NCI-H146 (cell line): ENCODE results near the gene PDE4D.

Experiments used
- DNase-seq: peaks from one replicate; lab custom pipeline; 2025; lab: John Stamatoyannopoulos, UW

Gene PDE4D

GRCh38 chr5:59039296-59040023, 854.1 kb downstream of the PDE4D start:
- peak; percentile 74 for DNase-seq

DNA sequence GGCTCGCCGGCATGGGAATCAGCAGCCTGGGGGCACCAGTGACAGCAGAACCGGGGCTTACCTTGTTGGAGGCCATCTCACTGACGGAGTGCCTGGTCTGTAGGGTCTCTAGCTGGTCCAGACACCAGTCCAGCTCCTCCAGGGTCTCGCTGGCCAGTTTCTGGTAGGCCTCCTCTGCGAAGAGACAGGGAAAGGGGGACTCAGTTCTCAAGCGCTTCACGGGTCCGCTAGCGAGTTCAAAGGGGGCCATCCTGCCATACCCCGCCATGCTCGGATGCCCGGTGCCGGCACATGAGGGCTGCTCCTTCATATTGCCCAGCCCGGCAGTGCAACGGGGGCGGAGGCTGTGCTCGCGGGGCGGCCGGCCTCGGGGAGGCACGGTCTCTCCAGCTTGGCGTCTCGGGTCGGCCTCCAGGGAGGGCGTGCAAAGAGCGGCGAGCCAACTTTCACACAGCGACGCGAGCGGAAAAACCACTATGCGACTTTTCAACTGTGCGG, 854.7 kb downstream of the PDE4D start:
- DNase-seq: peak; percentile 39

GRCh38 chr5:59037941-59038797, 855.4 kb downstream of the PDE4D start:
- no peak for DNase-seq

DNA sequence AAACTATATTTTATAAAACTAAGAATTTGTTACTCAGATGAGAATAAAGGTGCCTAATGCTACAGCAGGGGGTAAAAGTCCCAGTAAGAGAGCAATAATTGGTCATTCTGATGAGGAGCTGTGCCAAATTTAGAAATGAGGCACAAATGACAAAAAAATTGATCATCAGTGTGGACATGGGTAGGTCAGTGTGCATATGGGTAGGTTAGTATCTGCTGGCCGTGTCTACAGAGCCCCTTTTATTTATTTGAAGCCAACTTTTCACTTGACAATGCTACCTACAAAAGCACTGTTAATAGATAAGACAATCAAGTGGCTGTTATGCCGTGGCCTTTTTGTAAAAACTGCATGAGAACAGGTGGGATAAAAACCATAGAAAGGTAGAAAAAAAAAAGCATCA, 856.1 kb downstream of the PDE4D start:
- DNase-seq: no peak

DNA sequence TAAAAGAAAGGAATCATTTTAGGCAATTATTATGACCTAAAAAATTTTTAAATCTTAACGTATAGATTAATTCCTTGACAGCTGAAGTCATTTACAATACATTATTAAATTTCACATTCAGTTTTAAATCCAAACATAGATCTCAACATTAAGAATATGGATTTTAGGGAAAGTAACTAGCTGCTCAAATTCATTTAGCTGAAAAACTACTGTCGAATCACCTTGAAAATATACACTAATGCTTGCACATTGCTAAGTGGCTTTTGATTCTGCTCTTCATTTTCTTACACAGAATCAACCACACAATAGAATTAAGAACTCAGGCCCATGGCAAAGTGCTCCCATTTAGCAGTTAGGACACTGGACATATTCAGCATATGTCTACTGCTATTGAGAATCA, 856.5 kb downstream of the PDE4D start:
- no peak for DNase-seq

- no peak for DNase-seq
These were observed 857.1 kb downstream of the PDE4D start for GRCh38 chr5:59036274-59036961.

- no peak for DNase-seq
These were observed 857.8 kb downstream of the PDE4D start for GRCh38 chr5:59035681-59036080.

GRCh38 chr5:59034498-59035186, 858.9 kb downstream of the PDE4D start:
- DNase-seq: peak; percentile 12

DNA sequence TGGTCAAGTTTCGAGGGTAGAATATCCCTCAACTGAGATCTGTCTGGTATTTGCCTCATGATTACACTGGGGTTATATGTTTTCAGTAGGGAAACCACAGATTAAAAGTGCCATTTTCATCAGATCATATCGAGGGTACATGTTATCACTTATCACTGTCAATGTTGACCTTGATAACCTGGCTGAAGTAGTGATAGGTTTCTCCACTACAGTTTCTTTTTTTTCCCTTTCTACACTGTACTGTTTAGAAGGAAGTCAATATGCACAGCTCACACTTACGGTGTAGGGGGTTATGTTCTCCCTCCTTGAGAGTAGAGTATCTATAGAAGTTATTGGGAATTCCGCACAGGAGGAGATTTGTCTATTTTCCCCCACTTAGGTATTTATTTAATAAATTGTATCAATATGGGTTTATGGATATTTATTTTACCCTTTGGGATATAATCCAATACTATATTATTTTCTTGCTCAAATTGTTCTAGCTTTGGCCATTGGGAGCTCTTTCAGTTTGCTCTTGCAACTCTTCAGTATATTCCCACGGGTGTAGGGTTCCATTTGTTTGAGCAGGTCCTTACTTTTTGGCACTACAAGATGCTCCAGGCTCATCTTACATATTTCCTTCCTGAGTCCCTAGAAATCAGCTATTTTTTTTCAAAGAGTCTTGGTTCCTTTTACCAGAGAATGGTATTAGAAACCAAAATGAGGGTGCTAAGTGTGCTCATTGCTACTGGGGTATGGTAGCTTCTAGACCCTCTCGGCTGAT, 866.2 kb downstream of the PDE4D start:
- DNase-seq: no peak

DNA sequence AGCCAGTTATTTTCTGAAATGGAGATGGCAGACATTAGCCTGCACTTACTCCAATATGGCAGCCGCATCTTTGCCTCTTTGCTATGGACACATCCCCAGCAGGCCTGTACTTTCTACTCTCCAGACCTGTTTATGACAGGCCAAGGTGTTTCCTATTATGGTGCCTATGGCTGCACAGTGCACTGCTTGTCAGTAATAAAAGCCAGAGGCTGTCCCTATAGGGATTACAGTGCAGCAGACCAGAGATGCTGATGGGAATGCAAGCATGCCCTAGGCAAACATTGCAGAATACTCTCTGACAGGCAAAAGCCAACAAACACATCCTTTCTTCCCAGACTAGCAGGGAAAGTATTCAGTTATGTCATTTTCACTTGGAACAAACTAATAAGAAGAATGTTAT, 867.8 kb downstream of the PDE4D start:
- no peak for DNase-seq

- DNase-seq: peak; percentile 31
These were observed 871.5 kb downstream of the PDE4D start for GRCh38 chr5:59021837-59022514.

DNA sequence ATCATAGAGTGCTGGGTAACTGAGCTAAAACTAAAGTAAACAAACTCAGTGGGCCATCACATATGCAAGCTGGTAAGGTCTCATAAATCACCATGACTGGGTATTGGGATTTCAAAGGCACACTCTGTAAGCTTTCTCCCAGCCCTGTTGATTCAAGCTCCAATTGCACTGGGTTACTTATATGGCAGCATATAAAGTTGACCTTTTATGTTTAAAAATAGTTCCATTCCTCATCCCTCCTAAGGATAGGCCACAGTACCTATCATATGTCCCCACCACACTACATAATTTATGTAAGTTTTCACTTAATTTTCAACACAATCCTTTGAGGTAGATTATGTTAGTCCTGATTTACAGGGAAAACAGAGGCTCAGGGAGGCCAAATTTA, 872.2 kb downstream of the PDE4D start:
- DNase-seq: peak; percentile 93

DNA sequence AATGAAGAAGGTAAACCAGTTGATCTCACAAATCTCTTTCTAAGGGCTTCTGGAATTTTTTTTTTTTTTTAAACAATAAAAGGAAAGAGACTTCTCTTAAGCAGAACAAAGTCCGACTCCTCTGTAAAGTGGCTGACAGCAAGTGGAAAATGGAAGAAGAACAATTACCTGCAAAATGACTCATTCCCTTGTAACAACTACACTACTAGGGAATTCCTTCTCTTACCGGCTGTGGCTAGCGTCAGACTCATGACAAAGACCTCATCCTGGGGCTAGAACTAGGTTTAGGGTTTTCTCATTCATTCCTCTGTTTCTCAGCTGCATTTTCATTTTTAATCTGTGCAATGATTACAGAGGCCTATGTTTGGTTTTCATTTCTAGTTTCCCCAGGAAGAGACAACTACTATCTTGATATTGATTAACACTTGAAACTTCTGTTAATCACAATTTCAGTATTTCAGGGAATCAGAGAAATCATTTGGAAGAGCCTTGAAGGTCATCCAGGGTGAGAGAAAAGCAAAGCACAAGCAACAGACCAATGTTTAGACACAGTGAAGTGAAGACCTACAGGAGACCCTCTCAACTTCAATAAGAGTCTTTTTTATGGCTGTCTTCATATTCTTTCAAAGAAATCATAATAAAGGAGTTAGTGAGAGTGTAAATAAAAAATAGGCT, 872.8 kb downstream of the PDE4D start:
- peak; percentile 41 for DNase-seq

DNA sequence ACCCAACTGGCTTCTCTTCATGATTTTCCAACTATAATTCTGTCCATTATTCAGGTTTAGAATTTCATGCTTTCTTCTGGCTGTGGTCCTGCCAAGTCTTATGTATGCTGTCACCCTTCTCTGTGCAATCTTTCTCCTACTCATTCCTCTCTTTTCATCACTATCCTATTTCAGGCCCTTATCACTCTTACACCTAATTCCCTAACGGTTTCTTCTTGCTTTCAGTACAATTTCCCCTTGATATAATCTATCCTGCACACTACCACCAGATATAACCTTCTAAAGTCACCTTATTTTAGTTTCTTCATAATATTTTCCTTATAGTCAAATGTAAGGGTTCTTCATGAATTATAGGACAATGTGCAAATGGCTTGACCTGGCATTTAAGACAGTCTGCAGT, 874.4 kb downstream of the PDE4D start:
- no peak for DNase-seq

- no peak for DNase-seq
These were observed 876.6 kb downstream of the PDE4D start for GRCh38 chr5:59016925-59017324.

GRCh38 chr5:59008816-59009473, 884.6 kb downstream of the PDE4D start:
- DNase-seq: no peak

DNA sequence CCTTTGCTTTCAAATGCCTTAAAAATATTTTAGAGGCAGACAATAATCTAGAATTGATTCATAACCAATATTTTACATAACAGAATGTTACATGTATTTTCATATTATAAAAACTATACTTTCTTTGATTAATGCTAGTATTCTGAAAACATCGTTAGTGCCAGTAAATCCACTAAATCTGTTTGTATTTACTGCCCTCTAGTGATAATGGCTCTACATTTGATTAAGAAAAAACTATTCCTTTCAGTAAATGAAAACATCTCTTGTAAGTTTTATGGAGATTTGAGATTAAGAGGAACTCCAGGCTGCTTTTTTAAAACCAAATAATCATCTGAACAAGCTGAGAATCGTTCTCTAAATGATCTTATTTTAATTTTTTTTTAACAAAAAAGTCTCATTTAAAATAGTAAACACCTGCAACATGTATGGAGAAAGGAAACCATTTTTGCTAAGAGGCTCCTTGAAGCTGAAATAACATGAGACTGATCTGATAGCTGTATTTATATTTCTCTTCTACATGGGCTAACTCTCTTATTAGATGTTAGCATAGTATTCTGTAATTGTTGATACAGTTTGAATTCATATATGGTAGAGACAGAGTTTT, 886.0 kb downstream of the PDE4D start:
- DNase-seq: no peak

GRCh38 chr5:59005934-59006701, 887.4 kb downstream of the PDE4D start:
- no peak for DNase-seq
